Thymus (tissue), 11 donors: ENCODE results near the gene VAMP7. TPM values are rescaled to one million over a fixed set of nuclear protein-coding genes. Genes with fewer than 3 reads are reported as not detected.

ENCODE experiments used
- DNase-seq, 9 donors: peaks; one replicate each; pipeline ENCODE4 v3.0.0-alpha.2; 2013; ENCODE audit warnings: low spot score in 9 of 9, low read depth in 6 of 9, missing footprints in 1 of 9
- H3K27ac ChIP-seq, 2 donors: one replicate each; pipeline ENCODE4 v1.5.1; 2013; ENCODE audit warnings: control low read depth in 1 of 2, low read depth in 1 of 2, low read length in 1 of 2, mild to moderate bottlenecking in 1 of 2, moderate library complexity in 1 of 2
- H3K27me3 ChIP-seq, 2 donors: one replicate each; pipeline ENCODE4 v1.5.1; 2013; ENCODE audit warnings: low read length in 1 of 2; ENCODE audit not compliant: control insufficient read depth in 2 of 2, insufficient read depth in 1 of 2
- H3K36me3 ChIP-seq, 2 donors: one replicate each; pipeline ENCODE4 v1.5.1; 2013; ENCODE audit warnings: low read length in 1 of 2, mild to moderate bottlenecking in 1 of 2, moderate library complexity in 1 of 2; ENCODE audit not compliant: control insufficient read depth in 2 of 2, insufficient read depth in 2 of 2
- H3K4me1 ChIP-seq, 2 donors: one replicate each; pipeline ENCODE4 v1.5.1; 2013; ENCODE audit warnings: low read length in 2 of 2; ENCODE audit not compliant: control insufficient read depth in 2 of 2, insufficient read depth in 2 of 2
- H3K4me3 ChIP-seq, 2 donors: one replicate each; pipeline ENCODE4 v1.5.1; 2013; ENCODE audit warnings: low read length in 2 of 2, control low read depth in 1 of 2, mild to moderate bottlenecking in 1 of 2
- H3K9me3 ChIP-seq, 2 donors: one replicate each; pipeline ENCODE4 v1.5.1; 2013; ENCODE audit warnings: low read length in 1 of 2, mild to moderate bottlenecking in 1 of 2; ENCODE audit not compliant: control insufficient read depth in 2 of 2, insufficient read depth in 1 of 2
- WGBS: extraction: QIAGEN DNeasy Blood & Tissue Kit; methylation state at CpG from one replicate; pipeline ENCODE4 v1.1.7; 2013; 5-methylcytosine and 5-hydroxymethylcytosine counted together
- polyA plus RNA-seq: library from polyadenylated mRNA; stranded (reverse); fragments of 200-250 nt; gene quantifications from one replicate; pipeline ENCODE4 v1.2.3, GENCODE V29; 2013
- total RNA-seq: library from RNA; stranded (reverse); fragments of 120-200 nt; gene quantifications from one replicate; pipeline ENCODE4 v1.2.4, GENCODE V29; 2013
- donor health status: healthy.

Gene VAMP7
- total and polyA plus RNA-seq, 2 donors, result 31.2 to 34.6 TPM

DNA sequence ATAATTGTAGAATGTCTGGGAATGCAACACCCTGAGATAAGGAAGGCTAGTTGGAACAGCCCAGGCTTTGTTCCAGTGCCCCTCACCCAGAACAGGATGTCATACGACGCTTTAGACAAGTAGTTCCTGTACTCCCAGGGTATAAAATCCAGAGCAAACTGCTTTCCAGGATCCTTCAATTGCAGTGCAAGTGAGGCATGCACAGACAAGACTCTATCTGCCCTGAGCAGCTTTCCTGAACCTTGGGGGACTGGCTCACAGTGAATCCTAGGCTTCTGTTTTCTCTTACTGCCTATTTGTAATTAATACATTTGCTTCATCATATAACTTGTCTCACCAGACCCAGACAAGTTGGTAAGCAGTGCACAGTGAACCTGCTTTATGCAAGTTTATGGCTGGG is 68.0 kb downstream of the VAMP7 start:
- WGBS, result 73% methylated on average over 2 of the region's 2 CpGs
- no peaks in the 10 kb centered on the region for H3K4me1 ChIP-seq
- no peak overlapping the region for H3K4me3 ChIP-seq
- no peaks in the 10 kb centered on the region for H3K27me3 ChIP-seq
- H3K36me3 ChIP-seq, result peaks cover 0 to 3% of the 10 kb centered on the region in 2 donors
- peaks cover 0 to 1% of the 10 kb centered on the region in 2 donors for H3K9me3 ChIP-seq
- no peak for DNase-seq
- no peak overlapping the region for H3K27ac ChIP-seq

DNA sequence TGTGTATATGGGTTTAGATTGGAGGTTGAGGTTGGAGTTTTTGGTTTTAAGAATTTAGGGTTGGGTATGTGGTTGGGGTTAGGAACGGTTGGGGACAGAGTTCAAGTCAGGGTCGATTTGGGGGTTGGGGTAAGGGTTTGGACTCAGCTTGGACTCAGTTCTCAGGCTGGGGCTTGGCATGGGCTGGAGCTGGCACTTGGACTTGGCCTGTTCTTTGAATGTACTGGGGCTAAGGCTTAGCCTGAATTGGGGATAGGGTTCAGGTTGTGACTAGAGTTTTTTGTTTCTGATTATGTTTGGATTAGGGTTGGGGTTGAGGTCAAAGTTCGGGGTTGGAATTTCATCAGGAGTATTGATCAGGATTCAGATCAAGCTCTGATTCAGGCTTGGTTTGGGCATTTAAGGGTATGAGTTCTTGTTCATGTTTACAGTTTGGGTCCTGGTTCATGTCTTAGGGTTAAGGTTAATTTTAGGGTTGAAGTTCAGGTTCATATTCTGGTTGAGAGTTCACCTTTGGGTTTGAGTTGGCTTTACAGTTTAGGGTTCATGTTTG is 70.2 kb downstream of the VAMP7 start:
- 84% methylated on average over 3 of the region's 3 CpGs for WGBS

DNA sequence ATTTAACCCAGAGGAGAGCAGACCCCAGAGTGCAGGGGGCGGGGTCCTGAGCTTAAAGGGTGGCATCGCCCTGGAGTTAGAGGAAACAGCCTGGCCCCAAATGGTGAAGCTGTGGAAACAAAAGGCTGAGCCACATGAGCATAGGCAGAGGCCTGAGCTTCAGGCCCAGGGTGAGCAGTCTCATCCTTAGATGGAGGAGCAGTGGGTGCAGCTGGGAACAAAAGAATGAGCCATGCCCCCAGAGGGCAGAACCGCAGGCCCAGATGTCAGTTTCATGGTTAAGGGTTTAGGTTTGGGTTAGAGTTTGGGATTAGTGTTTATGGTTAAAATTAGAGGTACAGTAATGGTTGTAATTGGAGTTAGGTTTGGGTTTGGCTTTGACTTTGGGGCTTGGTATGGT is 71.9 kb downstream of the VAMP7 start:
- H3K4me1 ChIP-seq, result no peaks in the 10 kb centered on the region
- WGBS, result 81% methylated on average over 3 of the region's 3 CpGs
- no peaks in the 10 kb centered on the region for H3K36me3 ChIP-seq
- no peak for DNase-seq
- H3K27me3 ChIP-seq, result no peaks in the 10 kb centered on the region
- H3K4me3 ChIP-seq, result no peak overlapping the region
- peaks cover 0 to 1% of the 10 kb centered on the region in 2 donors for H3K9me3 ChIP-seq
- no peak overlapping the region for H3K27ac ChIP-seq

More for the DNA sequence above, 70.2 kb downstream of the VAMP7 start:
- no peaks in the 10 kb centered on the region for H3K27me3 ChIP-seq
- H3K4me3 ChIP-seq, result no peak overlapping the region
- H3K36me3 ChIP-seq, result no peaks in the 10 kb centered on the region
- H3K27ac ChIP-seq, result no peak overlapping the region
- H3K4me1 ChIP-seq, result no peaks in the 10 kb centered on the region
- no peak for DNase-seq
- H3K9me3 ChIP-seq, result peaks cover 0 to 1% of the 10 kb centered on the region in 2 donors

GRCh38 chrX:155954793-155955192 is 73.6 kb downstream of the VAMP7 start:
- Histone ChIP-seq H3K9me3 (peaks cover 0 to 1% of the 10 kb centered on the region in 2 donors), H3K27me3 (no peaks in the 10 kb centered on the region), H3K4me3 (no peak overlapping the region), H3K4me1 (no peaks in the 10 kb centered on the region), H3K36me3 (no peaks in the 10 kb centered on the region), H3K27ac (no peak overlapping the region)
- WGBS, result 60% methylated on average over 1 of the region's 1 CpG
- DNase-seq, result no peak

GRCh38 chrX:155956099-155956498 is 75.0 kb downstream of the VAMP7 start:
- H3K27me3 ChIP-seq, result no peaks in the 10 kb centered on the region
- DNase-seq, result no peak
- no peaks in the 10 kb centered on the region for H3K4me1 ChIP-seq
- 89% methylated on average over 9 of the region's 9 CpGs for WGBS
- H3K27ac ChIP-seq, result no peak overlapping the region
- no peak overlapping the region for H3K4me3 ChIP-seq
- H3K9me3 ChIP-seq, result no peaks in the 10 kb centered on the region
- H3K36me3 ChIP-seq, result no peaks in the 10 kb centered on the region

GRCh38 chrX:155956649-155957048 is 75.5 kb downstream of the VAMP7 start:
- Histone ChIP-seq H3K36me3 (no peaks in the 10 kb centered on the region), H3K4me1 (no peaks in the 10 kb centered on the region), H3K27ac (no peak overlapping the region), H3K27me3 (no peaks in the 10 kb centered on the region), H3K9me3 (no peaks in the 10 kb centered on the region), H3K4me3 (no peak overlapping the region)
- DNase-seq, result no peak
- WGBS, result 86% methylated on average over 3 of the region's 3 CpGs

GRCh38 chrX:155957843-155958242 is 76.7 kb downstream of the VAMP7 start:
- Histone ChIP-seq H3K4me1 (no peaks in the 10 kb centered on the region), H3K27me3 (no peaks in the 10 kb centered on the region), H3K4me3 (no peak overlapping the region), H3K9me3 (no peaks in the 10 kb centered on the region), H3K27ac (no peak overlapping the region), H3K36me3 (no peaks in the 10 kb centered on the region)
- no peak for DNase-seq
- WGBS, result 85% methylated on average over 7 of the region's 7 CpGs

- Histone ChIP-seq H3K27me3 (no peaks in the 10 kb centered on the region), H3K36me3 (no peaks in the 10 kb centered on the region), H3K4me3 (no peak overlapping the region), H3K27ac (no peak overlapping the region), H3K9me3 (no peaks in the 10 kb centered on the region), H3K4me1 (no peaks in the 10 kb centered on the region)
- WGBS, result 85% methylated on average over 5 of the region's 5 CpGs
- no peak for DNase-seq
Observed at GRCh38 chrX:155959018-155959587, 78.0 kb downstream of the VAMP7 start.

- DNase-seq, result no peak
- no peak overlapping the region for H3K4me3 ChIP-seq
- H3K9me3 ChIP-seq, result no peaks in the 10 kb centered on the region
- H3K4me1 ChIP-seq, result no peaks in the 10 kb centered on the region
- no peak overlapping the region for H3K27ac ChIP-seq
- H3K36me3 ChIP-seq, result no peaks in the 10 kb centered on the region
- no peaks in the 10 kb centered on the region for H3K27me3 ChIP-seq
- WGBS, result 74% methylated on average over 1 of the region's 1 CpG
Observed at GRCh38 chrX:155962906-155963305, 81.8 kb downstream of the VAMP7 start.
